Liver (tissue), 9 donors: ENCODE data around the gene TAF6L. TPM values are rescaled to one million over a fixed set of nuclear protein-coding genes. Genes with fewer than 3 reads are reported as not detected.

Experiments
- DNase-seq: peaks from one replicate; pipeline ENCODE4 v3.0.0-alpha.2; 2017; ENCODE audit warnings: low spot score
- H3K27ac ChIP-seq, 2 donors: one replicate each; pipeline ENCODE4 v1.7.0; 2013; ENCODE audit warnings: inconsistent platforms in 2 of 2, low read length in 2 of 2, control low read depth in 1 of 2, low read depth in 1 of 2, mild to moderate bottlenecking in 1 of 2
- H3K27me3 ChIP-seq, 4 donors: one replicate each; pipeline versions ENCODE4 v1.6.1 to v1.7.0; 2013; ENCODE audit warnings: low read length in 3 of 4, inconsistent platforms in 1 of 4, mild to moderate bottlenecking in 1 of 4, moderate library complexity in 1 of 4; ENCODE audit not compliant: control insufficient read depth in 4 of 4, insufficient read depth in 4 of 4
- H3K36me3 ChIP-seq, 4 donors: one replicate each; pipeline versions ENCODE4 v1.6.1 to v1.7.0; 2013; ENCODE audit warnings: low read length in 3 of 4, mild to moderate bottlenecking in 3 of 4, low read depth in 1 of 4, moderate library complexity in 1 of 4; ENCODE audit not compliant: control insufficient read depth in 4 of 4, insufficient read depth in 3 of 4
- H3K4me1 ChIP-seq, 4 donors: one replicate each; pipeline versions ENCODE4 v1.6.1 to v1.7.0; 2013; ENCODE audit warnings: low read length in 3 of 4, mild to moderate bottlenecking in 3 of 4, moderate library complexity in 1 of 4; ENCODE audit not compliant: control insufficient read depth in 4 of 4, insufficient read depth in 4 of 4
- H3K4me3 ChIP-seq, 3 donors: one replicate each; pipeline versions ENCODE4 v1.6.1 to v1.7.0; 2013; ENCODE audit warnings: low read length in 3 of 3, control low read depth in 1 of 3, low read depth in 1 of 3, mild to moderate bottlenecking in 1 of 3
- H3K9ac ChIP-seq, 2 donors: one replicate each; pipeline ENCODE4 v1.7.0; 2013; ENCODE audit warnings: low read length in 2 of 2, mild to moderate bottlenecking in 2 of 2, moderate library complexity in 2 of 2, control low read depth in 1 of 2, low read depth in 1 of 2
- H3K9me3 ChIP-seq, 4 donors: one replicate each; pipeline versions ENCODE4 v1.6.1 to v1.7.0; 2013; ENCODE audit warnings: low read length in 3 of 4; ENCODE audit not compliant: control insufficient read depth in 4 of 4
- ATF3 ChIP-seq: IDR thresholded peaks from 2 replicates; pipeline ENCODE4 v1.6.1; 2016; ENCODE audit warnings: antibody characterized with exemption
- CTCF ChIP-seq: fragments of 150-350 bp; IDR thresholded peaks from 2 replicates; pipeline ENCODE4 v1.5.1; 2017; ENCODE audit warnings: improper control_type of control experiment, low read depth, low read length; ENCODE audit not compliant: missing input control
- EGR1 ChIP-seq, 2 donors: IDR thresholded peaks; 2 replicates each; pipeline ENCODE4 v1.6.1; 2016 to 2018; ENCODE audit warnings: antibody characterized with exemption in 2 of 2, low read depth in 2 of 2
- FOXA1 ChIP-seq: IDR thresholded peaks from 2 replicates; pipeline ENCODE4 v1.6.1; 2016; ENCODE audit warnings: antibody characterized with exemption
- FOXA2 ChIP-seq: IDR thresholded peaks from 2 replicates; pipeline ENCODE4 v1.6.1; 2016; ENCODE audit warnings: antibody characterized with exemption
- GABPA ChIP-seq, 2 donors: IDR thresholded peaks in 1 of 2; conservative IDR thresholded peaks in 1 of 2; 2 replicates each; pipeline ENCODE4 v1.6.1; 2016; ENCODE audit warnings: antibody characterized with exemption in 2 of 2, mild to moderate bottlenecking in 1 of 2, moderate library complexity in 1 of 2
- HNF4A ChIP-seq, 2 donors: conservative IDR thresholded peaks; 2 replicates each; pipeline ENCODE4 v1.6.1; 2016; ENCODE audit warnings: antibody characterized with exemption in 2 of 2, mild to moderate bottlenecking in 2 of 2
- HNF4G ChIP-seq: IDR thresholded peaks from 2 replicates; pipeline ENCODE4 v1.6.1; 2016; ENCODE audit warnings: antibody characterized with exemption
- JUND ChIP-seq, 2 donors: IDR thresholded peaks; 2 replicates each; pipeline ENCODE4 v1.6.1; 2016; ENCODE audit warnings: antibody characterized with exemption in 2 of 2
- MAX ChIP-seq: IDR thresholded peaks from 2 replicates; pipeline ENCODE4 v1.6.1; 2016; ENCODE audit warnings: antibody characterized with exemption
- NR2F2 ChIP-seq: IDR thresholded peaks from 2 replicates; pipeline ENCODE4 v1.6.1; 2016; ENCODE audit warnings: antibody characterized with exemption
- RAD21 ChIP-seq, 2 donors: IDR thresholded peaks; 2 replicates each; pipeline ENCODE4 v1.6.1; 2016; ENCODE audit warnings: antibody characterized with exemption in 2 of 2, mild to moderate bottlenecking in 2 of 2
- REST ChIP-seq: IDR thresholded peaks from 2 replicates; pipeline ENCODE4 v1.6.1; 2016; ENCODE audit warnings: antibody characterized with exemption, mild to moderate bottlenecking
- RXRA ChIP-seq, 2 donors: IDR thresholded peaks; 2 replicates each; pipeline ENCODE4 v1.6.1; 2017 to 2018; ENCODE audit warnings: antibody characterized with exemption in 2 of 2, mild to moderate bottlenecking in 1 of 2
- SP1 ChIP-seq: IDR thresholded peaks from 2 replicates; pipeline ENCODE4 v1.6.1; 2018; ENCODE audit warnings: antibody characterized with exemption, mild to moderate bottlenecking
- TAF1 ChIP-seq: conservative IDR thresholded peaks from 2 replicates; pipeline ENCODE4 v1.6.1; 2016; ENCODE audit warnings: antibody characterized with exemption, mild to moderate bottlenecking
- YY1 ChIP-seq: IDR thresholded peaks from 2 replicates; pipeline ENCODE4 v1.6.1; 2016; ENCODE audit warnings: antibody characterized with exemption, mild to moderate bottlenecking
- WGBS: extraction: QIAGEN DNeasy Blood & Tissue Kit; methylation state at CpG from one replicate; pipeline ENCODE4 v1.1.7; 2013; 5-methylcytosine and 5-hydroxymethylcytosine counted together
- polyA plus RNA-seq, 2 donors: library from polyadenylated mRNA; stranded (reverse) in 1 of 2; unstranded in 1 of 2; fragments of 200-250 nt in 1 of 2; fragments of >200 nt in 1 of 2; fragmentation: Nextera tagmentation in 1 of 2; extraction: Ambion mirVana in 1 of 2; gene quantifications; one replicate each; pipeline versions ENCODE4 v1.2.1 to v1.2.3, GENCODE V29; 2013 to 2015
- total RNA-seq, 2 donors: library from RNA; depleted of rRNA; stranded (reverse); fragments of >200 nt; gene quantifications; one replicate each; pipeline ENCODE4 v1.2.3, GENCODE V29; 2014
- TF ChIP-seq, protein P1 (sequence below): IDR thresholded peaks from 2 replicates; pipeline ENCODE4 v1.6.1; 2016; ENCODE audit warnings: antibody characterized with exemption
- donor health status: healthy.
- donor health status: healthy.
- donor health status: healthy.
- donor health status: healthy.
- donor health status: healthy.

The TAF6L gene
- total and polyA plus RNA-seq, 4 donors, result 5.8 to 25.2 (median 10.6) TPM

GRCh38 chr11:62794201-62794775, 23.1 kb downstream of the TAF6L start (continued):
- no peak for TF ChIP-seq ATF3
- TF ChIP-seq FOXA1, result no peak
- no peak for TF ChIP-seq RXRA (IDR thresholded peaks at IDR 0.05)

- H3K4me3 ChIP-seq, result no peak overlapping the region
- H3K36me3 ChIP-seq, result peaks cover 20 to 77% (median 61%) of the 10 kb centered on the region in 4 donors
- WGBS, result 92% methylated on average over 7 of the region's 7 CpGs
- H3K4me1 ChIP-seq, result peaks cover 0 to 8% (median 6%) of the 10 kb centered on the region in 4 donors
- H3K27me3 ChIP-seq, result no peaks in the 10 kb centered on the region
- no peak overlapping the region for H3K9ac ChIP-seq
- H3K27ac ChIP-seq, result no peak overlapping the region
- no peak for TF ChIP-seq CTCF
- no peak for TF ChIP-seq FOXA1
- no peak for TF ChIP-seq MAX
- no peak for TF ChIP-seq TAF1
- TF ChIP-seq SP1, result no peak
- TF ChIP-seq FOXA2, result no peak
- no peak for TF ChIP-seq YY1
- no peak for TF ChIP-seq EGR1 (IDR thresholded peaks at IDR 0.05; ENCODE audit: low read depth in 2 of 2)
- TF ChIP-seq RAD21 (IDR thresholded peaks at IDR 0.05), result no peak
- TF ChIP-seq HNF4G, result no peak
- TF ChIP-seq, protein P1, sequence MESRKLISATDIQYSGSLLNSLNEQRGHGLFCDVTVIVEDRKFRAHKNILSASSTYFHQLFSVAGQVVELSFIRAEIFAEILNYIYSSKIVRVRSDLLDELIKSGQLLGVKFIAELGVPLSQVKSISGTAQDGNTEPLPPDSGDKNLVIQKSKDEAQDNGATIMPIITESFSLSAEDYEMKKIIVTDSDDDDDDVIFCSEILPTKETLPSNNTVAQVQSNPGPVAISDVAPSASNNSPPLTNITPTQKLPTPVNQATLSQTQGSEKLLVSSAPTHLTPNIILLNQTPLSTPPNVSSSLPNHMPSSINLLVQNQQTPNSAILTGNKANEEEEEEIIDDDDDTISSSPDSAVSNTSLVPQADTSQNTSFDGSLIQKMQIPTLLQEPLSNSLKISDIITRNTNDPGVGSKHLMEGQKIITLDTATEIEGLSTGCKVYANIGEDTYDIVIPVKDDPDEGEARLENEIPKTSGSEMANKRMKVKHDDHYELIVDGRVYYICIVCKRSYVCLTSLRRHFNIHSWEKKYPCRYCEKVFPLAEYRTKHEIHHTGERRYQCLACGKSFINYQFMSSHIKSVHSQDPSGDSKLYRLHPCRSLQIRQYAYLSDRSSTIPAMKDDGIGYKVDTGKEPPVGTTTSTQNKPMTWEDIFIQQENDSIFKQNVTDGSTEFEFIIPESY, result no peak
- no peak for TF ChIP-seq HNF4A (conservative IDR thresholded peaks at IDR 0.05)
- no peak for TF ChIP-seq NR2F2
- TF ChIP-seq REST, result no peak
- TF ChIP-seq JUND (IDR thresholded peaks at IDR 0.05), result no peak
- TF ChIP-seq RXRA (IDR thresholded peaks at IDR 0.05), result no peak
- no peak for TF ChIP-seq ATF3
- no peak for TF ChIP-seq GABPA (IDR thresholded peaks at IDR 0.05 in 1 of 2, conservative IDR thresholded peaks at IDR 0.05 in 1 of 2)
- DNase-seq, result no peak
- no peaks in the 10 kb centered on the region for H3K9me3 ChIP-seq
Measured at GRCh38 chr11:62796281-62796680, 25.1 kb downstream of the TAF6L start.
